NCI-H2029 (cell line): ENCODE data around the gene C22orf23.
"Not testable (repeated sequence)": the region's sequence is repeated elsewhere in the genome, so short reads cannot be mapped to it uniquely, and the experiment has no call there.

Source experiments
- DNase-seq: peaks from one replicate; lab custom pipeline; 2025; lab: John Stamatoyannopoulos, UW

C22orf23 gene

GRCh38 chr22:37982151-37982785, 28.9 kb upstream of the C22orf23 start:
- no peak for DNase-seq

GRCh38 chr22:37981282-37982011, 28.0 kb upstream of the C22orf23 start:
- no peak for DNase-seq

GRCh38 chr22:37979782-37980181, 26.4 kb upstream of the C22orf23 start:
- no peak for DNase-seq

- DNase-seq, result no peak
These were observed 23.1 kb upstream of the C22orf23 start for GRCh38 chr22:37976547-37976946.

GRCh38 chr22:37976022-37976421, 22.6 kb upstream of the C22orf23 start:
- not testable (repeated sequence) for DNase-seq

- DNase-seq, result no peak
These were observed 21.8 kb upstream of the C22orf23 start for GRCh38 chr22:37975153-37975552.

GRCh38 chr22:37973271-37974170, 20.1 kb upstream of the C22orf23 start:
- DNase-seq, result no peak

GRCh38 chr22:37972527-37972926, 19.1 kb upstream of the C22orf23 start:
- no peak for DNase-seq

- no peak for DNase-seq
These were observed 18.4 kb upstream of the C22orf23 start for GRCh38 chr22:37971475-37972434.

- DNase-seq, result no peak
These were observed 17.5 kb upstream of the C22orf23 start for GRCh38 chr22:37970864-37971263.

- no peak for DNase-seq
These were observed 15.3 kb upstream of the C22orf23 start for GRCh38 chr22:37968452-37969251.

GRCh38 chr22:37967637-37968451, 14.4 kb upstream of the C22orf23 start:
- DNase-seq, result no peak

GRCh38 chr22:37967147-37967546, 13.7 kb upstream of the C22orf23 start:
- DNase-seq, result no peak

- DNase-seq, result no peak
These were observed 12.7 kb upstream of the C22orf23 start for GRCh38 chr22:37965940-37966664.

GRCh38 chr22:37961062-37961461, 7.7 kb upstream of the C22orf23 start:
- no peak for DNase-seq

GRCh38 chr22:37959231-37959825, 5.9 kb upstream of the C22orf23 start:
- DNase-seq, result no peak

- no peak for DNase-seq
These were observed 3.8 kb upstream of the C22orf23 start for GRCh38 chr22:37957232-37957631.

GRCh38 chr22:37955825-37956397, 2.5 kb upstream of the C22orf23 start:
- DNase-seq, result not testable (repeated sequence)
